ENCODE measurements around the gene SELENOO.

- TF ChIP-seq CTCF (IDR thresholded peaks at IDR 0.05): peak; percentile 53 to 78 (median 68)
- no peak for TF ChIP-seq POLR2A (IDR thresholded peaks at IDR 0.05)
Observed at GRCh38 chr22:50206599-50206998, 5.8 kb downstream of the SELENOO start.

Data from right lobe of liver (tissue), 4 donors.